CD4-positive, alpha-beta T cell (primary cell): ENCODE measurements around the gene GGNBP2. TPM values are rescaled to one million over a fixed set of nuclear protein-coding genes. Genes with fewer than 3 reads are reported as not detected.
A peak's percentile ranks its signal among the peaks of the same experiment; 100 is the strongest.

Experiments used
- ATAC-seq: fragments of 200-7000 bp; cut with Tn5 transposase; one replicate; pipeline ENCODE4 v1.10.0; 2022; ENCODE audit warnings: mild to moderate bottlenecking; ENCODE audit not compliant: poor library complexity
- CTCF ChIA-PET: fragments of 350-600 bp; sonication (Branson Sonifier 250); formaldehyde crosslinking; loops from one replicate; lab custom pipeline; 2021; ENCODE audit warnings: antibody characterized with exemption, inconsistent platforms; lab: Charles Lee
- POLR2A ChIA-PET: fragments of 350-600 bp; sonication (Branson Sonifier 250); formaldehyde crosslinking; loops from one replicate; lab custom pipeline; 2021; ENCODE audit warnings: antibody characterized with exemption, inconsistent platforms; lab: Charles Lee
- DNase-seq, 14 experiments: peaks; one replicate each; pipeline ENCODE4 v3.0.0-alpha.2; 2013 to 2020; ENCODE audit warnings: mixed read lengths in 2 of 14
- H3K27ac ChIP-seq, 2 donors: one replicate each; pipeline versions ENCODE4 v1.5.1 to v1.7.0; 2013; ENCODE audit warnings: low read length in 2 of 2, low read depth in 1 of 2, mild to moderate bottlenecking in 1 of 2
- H3K27me3 ChIP-seq, 2 experiments: 1 replicate in 1 of 2; 2 replicates in 1 of 2; pipeline versions ENCODE4 v1.6.1 to v1.7.0; 2013; ENCODE audit warnings: low read length in 2 of 2, control low read depth in 1 of 2, mild to moderate bottlenecking in 1 of 2, moderate library complexity in 1 of 2; ENCODE audit not compliant: insufficient read depth in 2 of 2, control insufficient read depth in 1 of 2
- H3K36me3 ChIP-seq: one replicate; pipeline ENCODE4 v1.6.1; 2013; ENCODE audit warnings: low read length, control low read depth; ENCODE audit not compliant: insufficient read depth
- H3K4me1 ChIP-seq: one replicate; pipeline ENCODE4 v1.6.1; 2013; ENCODE audit warnings: low read length, control low read depth; ENCODE audit not compliant: insufficient read depth
- H3K4me3 ChIP-seq: one replicate; pipeline ENCODE4 v1.5.1; 2013; ENCODE audit warnings: mild to moderate bottlenecking, low read length, moderate library complexity
- H3K9me3 ChIP-seq, 2 experiments: 1 replicate in 1 of 2; 2 replicates in 1 of 2; pipeline versions ENCODE4 v1.6.1 to v1.7.0; 2013; ENCODE audit warnings: low read length in 2 of 2, mild to moderate bottlenecking in 2 of 2, control low read depth in 1 of 2, moderate library complexity in 1 of 2; ENCODE audit not compliant: control insufficient read depth in 1 of 2, insufficient read depth in 1 of 2
- H3K27ac Mint-ChIP-seq: one replicate; pipeline ENCODE4 v1.8.0; 2020; ENCODE audit warnings: mixed read lengths
- H3K27me3 Mint-ChIP-seq: one replicate; pipeline ENCODE4 v1.8.0; 2021; ENCODE audit warnings: mixed read lengths
- H3K36me3 Mint-ChIP-seq: one replicate; pipeline ENCODE4 v1.8.0; 2021; ENCODE audit warnings: low read depth, mixed read lengths
- H3K4me1 Mint-ChIP-seq: one replicate; pipeline ENCODE4 v1.8.0; 2021; ENCODE audit warnings: low read depth, mixed read lengths
- H3K4me3 Mint-ChIP-seq: one replicate; pipeline ENCODE4 v1.8.0; 2020; ENCODE audit warnings: mild to moderate bottlenecking, mixed read lengths
- H3K9me3 Mint-ChIP-seq: one replicate; pipeline ENCODE4 v1.8.0; 2020; ENCODE audit warnings: mixed read lengths
- CTCF ChIP-seq: fragments of 200-600 bp; IDR thresholded peaks from one replicate; pipeline ENCODE4 v1.8.0; 2022; ENCODE audit warnings: antibody characterized with exemption, mild to moderate bottlenecking
- intact Hi-C, 2 experiments: fragments of 100-400 bp; cut with DNase I in 1 of 2; cut with micrococcal nuclease in 1 of 2; formaldehyde crosslinking; loops; one replicate each; pipeline versions ENCODE4 v1.15.1 to v1.9.0; 2023 to 2025; cut with DNase I, micrococcal nuclease
- total RNA-seq, 174 experiments: library from RNA in 2 of 174; stranded (reverse) in 2 of 174; gene quantifications; one replicate each; pipeline ENCODE4 v1.2.3 and lab custom pipeline; 2021 to 2026

Gene GGNBP2
- total RNA-seq, 2 experiments from 2014 or later: 216 to 228 TPM

GRCh38 chr17:36546418-36547093, 1.8 kb downstream of the GGNBP2 start:
- Mint-ChIP-seq H3K27ac (peak overlapping the region; percentile 97), H3K4me3 (peak overlapping the region; percentile 97), H3K27me3 (no peaks in the 10 kb centered on the region), H3K9me3 (no peaks in the 10 kb centered on the region), H3K36me3 (peaks cover 48% of the 10 kb centered on the region), H3K4me1 (peaks cover 56% of the 10 kb centered on the region)
- H3K27ac ChIP-seq: peak overlapping the region; percentile 72 to 99
- DNase-seq (peak in 2 of 14 experiments; percentile 26 to 38), ATAC-seq (no peak)
- TF ChIP-seq CTCF: no peak
- H3K4me1 ChIP-seq: peaks cover 45% of the 10 kb centered on the region
- peaks cover 6% of the 10 kb centered on the region for H3K36me3 ChIP-seq
- no peaks in the 10 kb centered on the region for H3K9me3 ChIP-seq
- intact Hi-C loops: loop anchor here (2.0 to 5.0 kb wide), 2 partner anchors 46 to 54 kb away; partner anchors contain the start of genes DHRS11 (in 1 of the 2) and MRM1 (in 1 of the 2)
- ChIA-PET CTCF (interaction anchor here (0.9 to 3.8 kb wide), 6 partner anchors 11 to 64 kb away, joined by 3 to 33 read pairs (median 6); partner anchors contain the start of genes MYO19 and PIGW), POLR2A (interaction anchor here (0.7 to 4.0 kb wide), 17 partner anchors 7 to 1058 kb away, joined by 3 to 145 read pairs (median 5); partner anchors contain the start of genes AATF, MRM1, MYO19 and PIGW)
- no peaks in the 10 kb centered on the region for H3K27me3 ChIP-seq
- peak overlapping the region; percentile 99 for H3K4me3 ChIP-seq

- no peaks in the 10 kb centered on the region for H3K9me3 Mint-ChIP-seq
- ATAC-seq (no peak), DNase-seq (no peak)
- H3K27ac ChIP-seq: peak overlapping the region in 1 of 2 donors; percentile 46
- no peak overlapping the region for H3K4me3 ChIP-seq
- H3K4me1 ChIP-seq: peaks cover 50% of the 10 kb centered on the region
- intact Hi-C loops: loop anchor here (2.0 to 5.0 kb wide), 2 partner anchors 45 to 53 kb away; partner anchors contain the start of genes DHRS11 (in 1 of the 2) and MRM1 (in 1 of the 2)
- no peak for TF ChIP-seq CTCF
- peaks cover 48% of the 10 kb centered on the region for H3K36me3 Mint-ChIP-seq
- no peaks in the 10 kb centered on the region for H3K27me3 ChIP-seq
- H3K27ac Mint-ChIP-seq: peak overlapping the region; percentile 97
- no peaks in the 10 kb centered on the region for H3K27me3 Mint-ChIP-seq
- peaks cover 6% of the 10 kb centered on the region for H3K36me3 ChIP-seq
- H3K4me3 Mint-ChIP-seq: peak overlapping the region; percentile 68
- ChIA-PET POLR2A (interaction anchor here (1.3 to 2.1 kb wide), 2 partner anchors 13 to 53 kb away, joined by 4 to 9 read pairs; partner anchors contain the start of genes MRM1, MYO19 and PIGW), CTCF (interaction anchor here (2.8 to 3.8 kb wide), 2 partner anchors 12 to 55 kb away, joined by 9 to 33 read pairs; partner anchors contain the start of genes MYO19 and PIGW)
- no peaks in the 10 kb centered on the region for H3K9me3 ChIP-seq
- H3K4me1 Mint-ChIP-seq: peaks cover 68% of the 10 kb centered on the region
Observed at GRCh38 chr17:36547776-36548175, 3.1 kb downstream of the GGNBP2 start.

DNA sequence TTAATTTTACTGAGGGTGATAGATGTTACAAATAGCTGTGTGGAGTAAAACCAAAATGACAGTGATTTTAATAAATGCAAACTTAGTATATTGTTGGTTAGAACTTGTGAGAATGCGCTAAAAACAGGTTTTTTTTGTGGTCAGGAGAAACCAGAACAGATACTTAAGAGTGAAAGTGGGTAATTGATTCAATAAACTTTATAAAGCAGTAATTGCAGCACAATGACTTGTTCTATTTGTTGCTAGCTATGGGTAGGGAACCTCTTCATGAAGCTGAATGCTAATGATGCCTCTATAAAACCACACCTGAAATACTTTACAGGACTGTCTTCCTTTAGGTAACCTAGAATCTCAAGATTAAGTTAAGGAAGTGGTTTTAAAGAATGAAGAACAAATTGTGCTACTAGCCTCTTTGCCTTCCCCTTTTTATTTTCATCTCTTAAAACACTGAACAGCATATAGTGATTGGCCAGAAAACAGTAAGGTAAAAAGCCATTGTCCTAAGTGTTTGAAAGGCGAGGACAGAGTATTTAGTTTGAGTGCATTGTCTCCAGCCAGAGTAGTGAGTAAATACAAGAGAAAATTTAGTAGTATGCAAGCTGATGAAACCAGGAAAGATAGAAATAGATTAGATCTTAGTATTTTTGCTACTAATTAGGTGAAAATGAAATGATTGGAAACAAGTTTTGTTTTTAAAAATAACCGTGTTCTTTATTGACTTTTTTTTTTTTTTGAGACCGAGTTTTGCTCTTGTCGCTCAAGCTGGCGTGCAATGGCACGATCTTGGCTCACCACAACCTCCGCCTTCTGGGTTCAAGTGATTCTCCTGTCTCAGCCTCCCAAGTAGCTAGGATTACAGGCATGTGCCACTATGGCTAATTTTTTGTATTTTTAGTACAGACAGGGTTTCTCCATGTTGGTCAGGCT, 6.0 kb downstream of the GGNBP2 start:
- no peak overlapping the region for H3K27ac ChIP-seq
- H3K4me1 Mint-ChIP-seq: peaks cover 83% of the 10 kb centered on the region
- peak overlapping the region; percentile 68 for H3K4me3 Mint-ChIP-seq
- no peaks in the 10 kb centered on the region for H3K9me3 ChIP-seq
- intact Hi-C loops: loop anchor here in 1 of 2 experiments (2.0 kb wide), 1 partner anchor 14 kb away; no protein-coding TSS in a partner anchor
- H3K4me1 ChIP-seq: peaks cover 44% of the 10 kb centered on the region
- ChIA-PET CTCF (interaction anchor here (0.6 to 0.7 kb wide), 2 partner anchors 68 to 712 kb away, joined by 3 read pairs; no protein-coding TSS in a partner anchor), POLR2A (interaction anchor here (0.7 to 1.4 kb wide), 4 partner anchors 10 to 53 kb away, joined by 3 to 6 read pairs (median 4); partner anchors contain the start of genes MRM1, MYO19 and PIGW)
- H3K27me3 Mint-ChIP-seq: no peaks in the 10 kb centered on the region
- no peaks in the 10 kb centered on the region for H3K9me3 Mint-ChIP-seq
- peaks cover 18% of the 10 kb centered on the region for H3K36me3 ChIP-seq
- no peak for TF ChIP-seq CTCF
- DNase-seq: peak in 3 of 14 experiments; percentile 43 to 57 (median 44)
- peak overlapping the region; percentile 61 for H3K27ac Mint-ChIP-seq
- H3K4me3 ChIP-seq: no peak overlapping the region
- ATAC-seq: peak; percentile 50
- peaks cover 55% of the 10 kb centered on the region for H3K36me3 Mint-ChIP-seq
- no peaks in the 10 kb centered on the region for H3K27me3 ChIP-seq
